IMR-90 (cell line): ENCODE measurements around the gene SLC2A6.

Experiments
- BHLHE40 ChIP-seq: fragments of 150-350 bp; IDR thresholded peaks from 2 replicates; pipeline ENCODE4 v1.6.1; 2016; ENCODE audit warnings: mild to moderate bottlenecking, low read depth, low read length
- CEBPB ChIP-seq: IDR thresholded peaks from 2 replicates; pipeline ENCODE4 v1.6.1; 2012; ENCODE audit warnings: low read depth, low read length, improper control_type of control experiment
- MAFK ChIP-seq: IDR thresholded peaks from 2 replicates; pipeline ENCODE4 v1.6.1; 2012; ENCODE audit warnings: low read depth, low read length, improper control_type of control experiment
- NFE2L2 ChIP-seq: fragments of 150-350 bp; IDR thresholded peaks from 2 replicates; pipeline ENCODE4 v1.6.1; 2016; ENCODE audit warnings: low read depth, mild to moderate bottlenecking, low read length
- POLR2A ChIP-seq: IDR thresholded peaks from 2 replicates; pipeline ENCODE4 v1.6.1; 2012; ENCODE audit warnings: mild to moderate bottlenecking, low read depth, low read length
- RAD21 ChIP-seq: IDR thresholded peaks from 2 replicates; pipeline ENCODE4 v1.6.1; 2012; ENCODE audit warnings: low read length, improper control_type of control experiment
- RFX5 ChIP-seq: IDR thresholded peaks from 2 replicates; pipeline ENCODE4 v1.8.0; 2012; ENCODE audit warnings: low read depth, mild to moderate bottlenecking, low read length, moderate library complexity
- SMC3 ChIP-seq: fragments of 150-350 bp; IDR thresholded peaks from 2 replicates; pipeline ENCODE4 v1.6.1; 2016; ENCODE audit warnings: low read depth, mild to moderate bottlenecking, antibody characterized with exemption, low read length, moderate library complexity
- USF2 ChIP-seq: fragments of 150-350 bp; IDR thresholded peaks from 2 replicates; pipeline ENCODE4 v1.6.1; 2017; ENCODE audit warnings: mild to moderate bottlenecking, antibody characterized with exemption, low read length, low read depth
- TF ChIP-seq, protein P1 (sequence below): conservative IDR thresholded peaks from 2 replicates; pipeline ENCODE4 v1.5.1; 2012; ENCODE audit warnings: mild to moderate bottlenecking, low read depth, low read length, improper control_type of control experiment

DNA sequence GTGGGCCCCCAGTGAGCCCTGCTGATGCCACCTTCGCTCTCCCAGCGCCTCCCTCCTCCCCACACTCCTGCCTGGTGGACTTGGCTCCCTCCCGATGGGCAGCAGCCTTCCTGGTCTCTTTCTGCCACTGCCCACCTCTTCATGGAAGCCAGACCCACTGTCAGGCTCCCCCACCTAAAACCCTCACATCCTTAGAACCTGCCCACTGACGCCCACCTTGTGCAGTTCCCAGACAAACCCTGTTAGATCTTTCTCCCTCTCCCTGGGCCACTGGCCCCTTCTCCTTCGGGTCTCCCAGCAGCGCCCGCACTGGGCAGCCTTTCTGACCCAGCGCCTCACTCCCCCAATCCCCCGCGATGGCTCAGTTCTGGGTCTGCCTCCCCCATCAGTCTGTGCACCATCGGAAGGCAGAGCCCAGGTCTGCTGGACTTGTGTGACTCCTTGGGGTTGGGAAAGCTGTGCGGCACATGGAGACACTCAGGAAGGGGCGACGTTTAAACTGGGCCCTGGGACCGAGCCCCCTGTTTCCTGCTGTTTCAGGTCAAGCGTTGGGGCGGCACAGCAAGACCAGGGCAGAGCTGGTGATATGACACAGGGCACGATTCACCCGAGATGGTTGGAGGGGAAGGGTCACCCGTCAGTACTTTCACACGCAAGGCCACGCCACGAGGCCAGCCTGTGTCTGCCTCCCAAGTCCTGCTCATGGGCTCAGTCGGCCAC, 28.5 kb upstream of the SLC2A6 start:
- TF ChIP-seq RFX5: no peak
- TF ChIP-seq, protein P1, sequence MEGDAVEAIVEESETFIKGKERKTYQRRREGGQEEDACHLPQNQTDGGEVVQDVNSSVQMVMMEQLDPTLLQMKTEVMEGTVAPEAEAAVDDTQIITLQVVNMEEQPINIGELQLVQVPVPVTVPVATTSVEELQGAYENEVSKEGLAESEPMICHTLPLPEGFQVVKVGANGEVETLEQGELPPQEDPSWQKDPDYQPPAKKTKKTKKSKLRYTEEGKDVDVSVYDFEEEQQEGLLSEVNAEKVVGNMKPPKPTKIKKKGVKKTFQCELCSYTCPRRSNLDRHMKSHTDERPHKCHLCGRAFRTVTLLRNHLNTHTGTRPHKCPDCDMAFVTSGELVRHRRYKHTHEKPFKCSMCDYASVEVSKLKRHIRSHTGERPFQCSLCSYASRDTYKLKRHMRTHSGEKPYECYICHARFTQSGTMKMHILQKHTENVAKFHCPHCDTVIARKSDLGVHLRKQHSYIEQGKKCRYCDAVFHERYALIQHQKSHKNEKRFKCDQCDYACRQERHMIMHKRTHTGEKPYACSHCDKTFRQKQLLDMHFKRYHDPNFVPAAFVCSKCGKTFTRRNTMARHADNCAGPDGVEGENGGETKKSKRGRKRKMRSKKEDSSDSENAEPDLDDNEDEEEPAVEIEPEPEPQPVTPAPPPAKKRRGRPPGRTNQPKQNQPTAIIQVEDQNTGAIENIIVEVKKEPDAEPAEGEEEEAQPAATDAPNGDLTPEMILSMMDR: no peak
- no peak for TF ChIP-seq SMC3
- no peak for TF ChIP-seq POLR2A
- no peak for TF ChIP-seq RAD21
- TF ChIP-seq CEBPB: no peak
- no peak for TF ChIP-seq BHLHE40
- TF ChIP-seq MAFK: no peak
- no peak for TF ChIP-seq USF2
- TF ChIP-seq NFE2L2: no peak
